Activated naive CD4-positive, alpha-beta T cell treated with Interleukin-2 at 50 U/mL for 16 hours (primary cell): ENCODE data around the gene NTRK3.

Source experiments
- DNase-seq: peaks from one replicate; pipeline ENCODE4 v3.0.0-alpha.2; 2020

NTRK3 gene

DNA sequence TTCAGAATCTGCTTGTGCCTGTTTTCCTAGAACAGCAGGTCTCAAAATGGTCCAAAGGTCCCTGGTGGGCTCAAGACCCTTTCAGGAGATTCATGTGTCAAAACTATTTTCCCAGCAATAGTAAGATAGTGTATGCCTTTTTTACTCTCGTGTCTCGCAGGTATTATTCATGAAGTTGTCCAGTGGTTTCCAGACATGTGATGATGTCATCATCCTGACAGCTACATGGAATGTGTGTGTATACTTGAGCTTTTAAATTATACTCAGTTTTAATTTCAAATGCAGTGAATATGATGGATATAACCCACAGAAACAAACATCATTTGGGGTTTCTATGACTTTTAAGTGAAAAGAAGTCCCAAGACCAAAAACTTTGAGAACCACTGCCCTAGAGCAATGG, 288.6 kb downstream of the NTRK3 start:
- no peak for DNase-seq

DNA sequence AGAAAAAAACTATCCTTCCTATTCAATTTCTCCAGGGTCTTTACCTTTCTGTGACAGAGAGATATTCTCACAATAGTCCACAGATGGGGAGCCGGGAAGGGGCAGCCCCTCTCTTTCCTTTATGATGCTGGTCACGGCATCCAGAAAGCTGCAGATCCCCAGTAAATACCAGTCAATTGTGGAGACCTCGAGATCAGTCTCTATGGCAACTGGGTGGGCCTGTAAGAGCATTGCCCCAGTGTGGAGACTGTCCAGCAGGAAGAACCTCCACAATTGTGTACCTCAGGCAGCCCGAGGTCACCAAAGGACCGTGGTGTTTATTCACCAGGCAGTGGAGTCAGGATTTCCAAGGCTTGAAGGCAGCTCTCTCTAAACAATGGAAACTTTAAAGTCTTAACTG, 291.2 kb downstream of the NTRK3 start:
- DNase-seq, result no peak

DNA sequence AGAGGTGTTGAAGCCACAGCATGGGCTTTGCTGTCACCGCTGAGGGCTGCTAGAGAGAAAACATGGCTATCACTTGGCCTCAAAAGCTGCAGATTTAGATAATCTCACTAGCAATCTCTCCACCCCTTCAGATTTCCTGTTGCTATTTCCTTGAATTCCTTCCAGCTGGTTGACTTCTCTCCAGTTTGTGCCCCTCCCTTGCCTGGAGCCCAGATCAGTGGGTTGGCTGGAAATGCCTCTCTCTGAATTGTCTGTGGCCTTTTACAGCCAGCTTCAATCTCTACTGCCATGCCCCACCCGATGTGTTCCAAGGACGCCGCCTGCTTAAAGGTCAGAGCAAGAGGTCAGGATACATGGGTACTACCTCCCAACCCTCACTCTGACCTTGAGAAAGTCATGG, 294.1 kb downstream of the NTRK3 start:
- no peak for DNase-seq

DNA sequence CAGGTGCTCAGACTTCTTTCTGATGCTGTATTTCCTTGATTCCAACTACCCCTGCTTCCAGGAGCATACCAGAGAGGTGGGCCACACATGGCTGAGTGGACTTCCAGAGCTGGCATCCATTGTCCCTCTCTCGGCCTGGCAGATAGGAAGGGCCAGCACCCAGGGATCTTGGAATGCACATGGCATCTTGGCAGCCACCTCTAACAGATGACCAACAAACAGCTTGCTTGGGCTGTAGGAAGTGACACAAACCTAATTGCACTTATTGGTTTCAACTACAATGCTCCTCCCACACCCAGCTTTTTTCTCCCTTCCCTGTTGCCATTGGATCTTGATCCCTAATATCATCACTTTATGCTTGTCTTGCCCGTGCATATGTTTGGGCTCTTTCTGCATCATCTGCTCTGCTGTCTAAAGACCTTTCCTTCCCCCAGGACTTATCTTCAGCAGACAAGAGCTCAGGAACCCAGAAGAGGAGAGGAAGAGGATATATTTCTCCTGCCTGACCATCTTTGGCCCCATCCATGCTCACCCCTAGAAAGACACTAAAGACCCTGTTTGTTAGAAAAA, 294.6 kb downstream of the NTRK3 start:
- no peak for DNase-seq

DNA sequence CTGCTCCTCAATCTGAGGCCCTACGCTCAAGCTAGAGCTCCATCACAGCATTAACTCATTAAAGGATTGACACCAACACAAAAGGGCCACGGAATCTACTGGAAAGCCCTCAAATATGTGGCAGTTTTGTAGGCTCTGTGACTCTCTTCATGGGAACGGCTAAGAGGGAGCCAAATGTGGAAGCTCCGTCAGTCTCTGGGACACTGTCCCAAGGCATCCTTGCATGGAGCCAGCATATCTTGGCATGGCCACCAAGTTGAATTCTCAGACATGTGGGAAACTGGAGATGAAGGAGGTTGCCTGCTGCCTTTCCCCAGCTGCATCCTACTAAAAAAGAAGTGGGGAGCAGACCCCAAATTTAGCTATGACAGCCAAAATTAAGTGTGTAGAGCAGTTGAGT, 296.9 kb downstream of the NTRK3 start:
- DNase-seq, result no peak

DNA sequence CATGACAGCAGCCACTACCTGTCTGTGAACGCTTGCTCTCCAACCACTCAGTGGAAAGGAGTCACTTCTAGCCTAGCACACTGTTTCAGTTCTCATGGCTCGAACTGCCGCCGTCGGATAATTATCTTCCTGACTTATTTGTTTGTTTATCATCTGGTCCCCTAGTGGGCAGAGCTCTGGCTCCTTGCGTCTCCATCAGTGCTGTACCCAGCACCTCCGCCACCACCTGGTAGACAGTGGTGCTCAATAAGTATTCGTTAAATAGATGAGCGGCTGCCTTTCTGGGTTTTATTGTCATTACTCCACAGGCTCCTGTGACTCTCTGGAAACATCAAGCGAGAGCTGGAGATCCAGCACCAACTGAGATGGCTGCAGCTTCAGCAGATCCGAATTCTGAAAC, 297.5 kb downstream of the NTRK3 start:
- no peak for DNase-seq

DNA sequence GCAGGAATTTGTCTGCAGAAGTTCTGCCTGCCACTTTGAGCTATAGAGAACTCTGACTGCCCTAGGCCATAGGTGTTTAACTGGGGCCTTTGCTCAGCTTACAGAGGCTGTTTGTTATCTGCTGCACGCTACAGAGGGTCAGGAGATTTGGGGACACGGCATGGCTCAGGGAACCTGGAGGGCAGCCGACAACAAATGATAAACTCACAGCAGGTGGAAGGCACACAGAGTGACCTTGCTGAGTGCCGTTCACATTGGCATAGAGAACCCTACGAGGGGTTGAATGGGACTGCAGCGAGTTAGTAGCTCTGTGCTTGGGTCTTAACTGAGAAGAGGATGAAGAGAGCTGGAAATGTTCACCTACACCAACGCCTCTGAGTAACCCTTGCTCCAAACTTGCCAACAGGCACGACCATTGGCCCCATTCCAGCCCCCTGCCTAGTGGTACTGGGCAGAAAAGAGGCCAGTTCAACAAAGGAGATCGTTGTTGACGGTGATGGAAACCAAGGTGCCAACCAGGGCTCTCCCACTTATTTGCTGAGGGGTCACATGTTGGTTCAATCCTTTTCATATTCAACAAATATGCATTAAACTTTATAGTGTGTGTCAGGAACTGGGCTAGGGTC, 301.1 kb downstream of the NTRK3 start:
- no peak for DNase-seq

DNA sequence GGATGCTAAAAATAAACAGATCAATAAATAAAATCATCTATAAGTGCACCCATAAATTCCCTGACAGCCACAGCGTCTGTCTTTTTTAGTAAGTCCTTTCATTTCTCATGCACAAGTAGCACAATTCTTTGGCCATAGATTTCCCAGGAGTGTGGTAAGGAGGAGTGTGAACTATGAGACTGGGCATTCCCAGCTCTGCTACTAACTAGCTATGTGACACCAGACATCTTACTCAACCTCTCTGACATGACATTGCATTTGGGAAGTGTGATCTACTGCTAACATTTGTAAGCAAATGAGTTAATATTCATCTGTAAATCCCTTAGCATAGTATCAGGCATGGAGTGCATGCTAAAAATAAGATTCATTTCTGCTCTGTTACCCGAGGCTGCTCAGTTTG, 301.7 kb downstream of the NTRK3 start:
- no peak for DNase-seq

DNA sequence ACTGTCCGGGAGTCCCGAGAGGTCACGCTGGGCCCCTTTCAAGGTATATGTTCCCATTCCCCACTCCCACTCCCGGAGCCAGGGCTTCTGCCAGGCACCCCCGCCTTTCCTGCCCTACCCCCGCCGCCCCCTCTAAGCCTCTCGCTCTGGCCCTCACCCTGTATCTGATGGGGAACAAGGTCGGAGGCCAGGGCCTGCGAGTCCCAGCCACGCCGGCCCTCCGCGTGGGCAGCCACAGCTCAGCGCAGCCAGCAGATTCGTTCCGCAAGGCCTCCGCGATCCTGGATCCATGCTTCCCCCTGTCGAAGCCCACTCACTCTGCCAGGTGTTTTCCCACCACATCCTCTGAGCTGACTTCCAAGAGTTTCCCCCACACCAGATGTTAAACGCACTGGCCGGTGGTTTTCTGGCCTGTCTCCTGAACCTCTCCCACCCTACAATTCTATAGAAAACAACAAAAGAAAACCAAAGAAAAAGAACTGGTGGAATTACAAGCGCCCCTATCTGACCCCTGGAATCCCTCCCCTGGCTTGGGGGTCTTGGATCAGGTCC, 303.7 kb downstream of the NTRK3 start:
- DNase-seq, result no peak

DNA sequence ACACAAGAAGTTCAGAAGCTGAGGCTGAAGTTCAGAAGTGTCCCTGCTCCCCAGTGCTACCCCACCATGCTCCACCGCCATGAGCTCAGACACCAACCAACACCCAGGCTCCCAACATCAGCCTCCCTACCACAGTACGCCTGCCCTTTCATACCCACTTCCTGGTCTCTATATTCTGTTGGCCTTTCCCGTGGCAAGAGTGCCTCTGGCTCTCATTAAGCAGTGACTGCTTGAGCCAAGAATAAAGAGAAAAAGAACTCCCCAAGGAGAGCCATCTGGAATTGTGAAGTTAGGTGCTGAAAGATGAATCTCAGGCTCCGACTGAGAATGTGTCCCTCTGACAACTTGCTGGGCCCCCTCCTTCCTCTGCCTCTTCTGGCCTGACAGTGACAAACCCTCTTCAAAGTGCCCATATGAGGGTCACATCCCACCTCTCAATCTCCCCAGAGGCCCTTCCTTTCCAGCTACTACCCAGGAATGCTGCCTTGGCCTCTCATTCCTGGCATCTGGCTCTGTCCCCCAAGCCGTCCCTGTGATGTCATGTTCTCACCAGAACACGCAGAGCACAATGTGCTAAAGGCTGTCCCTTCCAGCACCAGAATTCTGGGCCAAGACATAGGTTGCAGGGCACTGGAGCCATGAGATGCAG, 306.8 kb downstream of the NTRK3 start:
- DNase-seq, result no peak

DNA sequence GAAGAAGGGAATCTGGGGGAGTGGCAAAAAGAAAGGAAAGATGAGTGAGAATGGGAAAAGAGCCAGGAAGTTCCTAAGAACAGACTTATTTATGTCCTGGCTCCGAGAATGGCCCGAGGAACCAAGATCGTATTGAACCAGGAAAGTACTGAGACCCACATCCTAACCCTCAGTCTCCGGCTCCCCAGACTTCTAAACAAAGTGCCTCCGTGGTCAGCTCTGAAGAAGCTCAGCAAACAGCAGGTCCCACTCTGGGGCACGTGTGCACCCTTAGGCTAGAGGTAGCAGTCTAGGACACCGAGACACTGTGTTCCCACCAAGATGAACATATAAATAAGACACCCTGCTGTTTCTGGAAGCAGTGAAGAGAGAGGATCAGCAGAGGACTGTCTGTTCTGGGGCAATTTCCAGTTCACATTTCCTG, 307.4 kb downstream of the NTRK3 start:
- DNase-seq, result no peak

DNA sequence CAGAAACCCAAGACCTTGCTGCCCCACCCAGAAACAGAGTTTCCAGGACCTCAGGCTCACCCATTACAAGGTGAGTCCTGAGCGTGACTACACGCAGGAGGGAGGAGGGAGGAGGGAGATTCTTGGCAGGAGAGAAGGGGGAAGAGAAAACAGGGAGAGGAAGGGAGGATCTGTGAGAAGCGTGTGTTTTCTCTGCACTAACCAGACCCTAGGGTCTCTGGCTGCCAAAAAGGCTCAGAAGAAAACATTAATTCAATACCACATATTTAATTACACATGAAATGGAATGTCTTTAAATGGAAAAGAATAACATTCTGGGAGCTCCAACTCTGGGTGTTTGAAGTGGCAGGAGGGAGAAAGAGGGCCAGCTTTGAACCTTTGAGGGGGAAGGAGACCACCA, 309.0 kb downstream of the NTRK3 start:
- DNase-seq, result no peak

DNA sequence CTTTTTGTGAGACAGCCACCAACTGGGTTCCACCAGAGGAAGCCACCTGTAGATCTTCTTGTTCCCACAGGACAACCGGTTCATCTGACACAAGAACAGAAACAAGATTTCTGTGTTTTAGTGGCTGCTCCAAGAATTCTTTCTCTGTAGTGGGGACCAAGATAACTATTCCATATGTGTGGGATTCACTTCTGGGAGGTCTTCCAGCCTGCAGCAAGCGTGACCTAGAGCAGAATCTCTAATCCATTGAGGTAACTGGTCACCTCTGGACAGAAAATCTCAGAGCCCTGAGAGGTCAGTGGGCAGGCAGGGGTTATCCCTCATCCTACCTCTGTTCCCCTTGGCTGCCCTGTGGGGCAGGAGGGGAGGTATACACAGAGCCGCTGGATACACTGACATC, 311.3 kb downstream of the NTRK3 start:
- no peak for DNase-seq

DNA sequence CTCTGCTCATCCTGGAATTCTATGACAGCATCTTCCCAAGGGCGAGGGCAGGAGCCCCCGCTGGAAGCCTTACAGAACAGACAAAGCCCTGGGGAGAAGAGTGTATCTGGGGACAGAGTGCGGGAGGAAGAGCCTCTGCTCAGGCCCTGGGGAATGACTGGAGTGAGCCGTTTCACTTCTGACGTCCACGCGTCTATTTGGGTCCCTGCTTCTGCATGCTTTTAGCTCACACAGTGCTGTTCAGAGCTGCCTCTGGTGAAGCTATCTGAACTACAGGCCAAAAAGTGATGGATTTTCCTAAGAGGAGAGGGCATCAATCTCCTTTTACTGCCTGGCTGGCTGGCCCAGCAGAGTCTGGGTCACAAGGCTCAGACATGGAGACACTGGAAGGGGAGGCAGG, 311.8 kb downstream of the NTRK3 start:
- DNase-seq, result no peak

DNA sequence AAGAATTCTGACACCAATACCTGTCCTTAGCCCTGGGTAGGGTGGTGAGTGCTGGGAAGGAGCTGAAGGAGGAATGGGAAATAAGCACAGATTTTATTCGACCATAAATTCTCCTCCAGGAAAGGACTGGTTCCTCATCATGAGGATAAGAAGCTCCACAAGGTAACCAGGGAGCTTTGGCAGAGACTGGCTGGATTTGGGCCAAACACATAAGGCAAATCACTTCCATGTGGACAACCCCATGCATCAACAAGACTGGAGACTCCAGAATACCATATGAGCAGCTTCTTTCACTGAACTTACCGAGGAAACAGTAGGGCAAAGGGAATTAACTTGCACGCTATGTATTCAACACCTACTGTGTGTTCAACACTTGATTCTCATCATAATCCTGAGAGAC, 312.5 kb downstream of the NTRK3 start:
- no peak for DNase-seq

DNA sequence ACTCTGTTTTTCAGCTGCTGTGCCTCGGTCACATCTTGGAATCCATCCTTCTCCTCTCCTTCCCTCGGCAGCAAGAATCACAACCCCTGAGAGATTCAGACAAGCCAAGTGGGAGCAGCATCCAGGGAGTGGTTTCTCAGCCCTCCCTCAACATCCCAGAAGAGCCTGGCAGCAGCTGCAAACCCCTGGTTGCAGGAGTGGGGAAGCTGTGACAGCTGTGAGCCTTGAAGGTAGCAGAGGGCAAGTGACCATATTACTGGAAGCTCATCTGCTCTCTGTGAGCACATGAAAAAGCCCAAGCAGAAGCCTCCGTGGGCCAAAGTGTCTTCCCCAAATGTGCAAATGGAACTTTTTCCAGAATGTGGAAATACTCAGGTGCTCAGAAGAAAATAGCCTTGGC, 312.9 kb downstream of the NTRK3 start:
- no peak for DNase-seq

DNA sequence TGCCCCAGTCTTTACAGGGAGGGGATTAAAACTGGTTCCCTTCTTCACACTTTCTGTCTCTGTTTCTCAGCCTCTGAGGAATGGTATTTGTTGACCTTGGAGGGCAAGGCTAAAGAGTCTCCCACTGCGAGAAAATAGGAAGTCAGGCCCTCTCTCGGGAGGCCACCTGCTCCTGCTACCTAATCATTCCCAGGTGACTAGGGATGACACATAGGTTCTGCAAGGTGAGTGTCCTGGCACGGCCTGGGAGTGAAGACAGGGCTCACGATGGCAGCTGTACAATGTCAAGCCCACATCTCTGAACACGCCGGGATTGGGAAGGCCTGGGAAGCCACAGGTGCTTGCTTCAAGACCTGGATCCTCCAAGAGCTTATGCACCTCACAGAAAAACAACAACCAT, 314.2 kb downstream of the NTRK3 start:
- no peak for DNase-seq

DNA sequence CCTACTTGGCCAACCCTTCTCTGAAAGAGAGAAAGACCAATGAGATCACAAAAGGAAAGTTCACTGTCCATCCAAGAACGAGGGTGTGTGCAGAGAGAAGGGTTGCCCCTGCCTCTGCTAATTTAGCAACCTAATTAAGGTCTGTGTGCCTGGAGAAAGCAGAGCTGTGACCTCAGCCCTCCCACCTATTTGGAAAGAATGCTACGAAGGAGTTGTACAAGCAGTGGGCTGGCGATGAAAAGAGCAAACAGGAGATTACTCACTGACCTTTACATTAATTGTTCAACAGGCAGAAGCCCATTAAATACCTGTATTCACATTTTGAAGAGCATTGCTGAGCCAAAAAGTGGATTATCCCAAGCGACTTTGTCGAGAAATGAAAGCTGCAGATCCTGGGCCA, 314.9 kb downstream of the NTRK3 start:
- no peak for DNase-seq

DNA sequence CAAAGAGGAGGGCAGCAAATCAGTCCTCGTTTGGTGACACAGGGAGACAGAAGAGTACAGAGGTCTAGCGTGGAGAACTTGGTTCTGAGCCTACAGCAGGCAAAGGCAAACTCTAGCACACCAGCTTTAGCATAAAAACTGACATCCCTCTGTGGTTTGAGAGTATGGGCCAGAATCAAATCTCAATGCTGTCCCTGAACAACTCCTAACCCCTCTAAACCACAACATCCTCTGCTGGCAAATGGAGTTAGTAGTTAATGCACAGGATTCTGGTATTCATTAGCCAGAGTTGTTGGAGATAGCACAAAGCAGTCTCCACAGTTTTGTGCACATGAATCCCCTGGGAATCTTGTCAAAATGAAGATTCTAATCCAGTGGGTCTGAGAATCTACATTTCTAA, 315.8 kb downstream of the NTRK3 start:
- no peak for DNase-seq

DNA sequence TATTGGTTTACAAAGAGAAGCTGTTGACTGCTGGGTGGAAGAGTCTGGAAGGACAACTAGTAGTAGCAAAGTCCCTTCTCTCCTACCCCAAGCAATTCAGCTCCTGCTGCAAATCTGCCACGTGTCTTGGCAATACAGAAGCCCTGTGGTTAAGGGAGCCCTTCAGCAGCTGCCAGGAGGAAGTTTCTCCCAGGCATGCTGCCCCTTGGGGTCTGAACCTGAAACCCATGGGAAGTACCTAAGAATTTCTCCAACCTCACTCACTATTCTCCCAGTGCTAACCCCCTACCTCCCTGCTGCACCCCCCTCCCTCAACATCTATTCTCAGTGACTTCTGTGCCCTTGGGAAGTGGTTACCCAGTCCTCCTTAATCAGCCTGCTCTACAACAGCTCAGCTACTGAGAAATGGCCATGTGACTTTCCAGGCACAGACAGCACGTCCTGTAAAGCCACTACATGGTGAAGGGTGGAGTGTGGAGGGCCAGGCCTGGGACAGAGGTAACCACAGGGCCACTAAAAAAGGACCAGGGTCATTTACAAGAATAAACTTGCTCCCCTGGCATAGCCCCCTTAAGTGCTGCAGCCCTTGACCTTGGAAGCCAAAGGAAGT, 316.6 kb downstream of the NTRK3 start:
- no peak for DNase-seq

DNA sequence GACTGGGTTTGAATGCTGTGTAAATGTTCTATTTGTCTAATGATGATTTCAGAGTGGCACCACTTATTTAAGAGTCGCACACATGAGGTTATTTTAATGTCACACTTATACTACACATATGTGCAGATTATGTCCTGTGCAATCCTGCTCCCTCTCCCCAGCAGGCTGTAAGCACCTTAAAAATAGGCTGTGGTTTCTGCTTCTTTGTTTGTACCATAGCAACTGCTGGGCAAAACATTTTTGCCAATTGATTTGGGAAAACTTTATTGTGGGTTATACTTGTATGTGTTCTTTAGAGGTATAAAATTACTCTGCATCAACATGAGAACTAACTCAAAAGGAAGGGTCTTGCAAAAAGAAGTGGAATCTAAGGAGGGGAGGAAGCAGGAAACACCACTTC, 318.5 kb downstream of the NTRK3 start:
- DNase-seq, result no peak

DNA sequence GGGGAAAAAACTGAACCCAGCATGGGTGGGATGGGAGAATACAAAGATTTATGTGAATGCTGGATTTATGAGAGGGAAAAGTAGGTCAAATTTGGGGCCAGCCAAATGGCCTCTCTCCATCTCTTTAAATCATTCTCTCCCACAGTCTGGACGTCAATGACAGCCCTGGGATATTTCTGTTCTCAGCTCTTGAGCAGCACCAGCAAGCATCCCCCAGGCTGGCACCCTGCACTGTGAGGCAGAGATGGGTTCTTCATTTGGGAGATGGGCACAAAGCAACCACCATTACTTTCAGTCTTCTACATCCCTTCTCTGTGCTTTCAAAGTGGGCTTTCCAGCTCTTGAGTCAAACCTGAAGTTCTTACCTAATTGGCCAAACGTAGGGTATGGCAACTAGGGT, 321.0 kb downstream of the NTRK3 start:
- DNase-seq, result no peak

DNA sequence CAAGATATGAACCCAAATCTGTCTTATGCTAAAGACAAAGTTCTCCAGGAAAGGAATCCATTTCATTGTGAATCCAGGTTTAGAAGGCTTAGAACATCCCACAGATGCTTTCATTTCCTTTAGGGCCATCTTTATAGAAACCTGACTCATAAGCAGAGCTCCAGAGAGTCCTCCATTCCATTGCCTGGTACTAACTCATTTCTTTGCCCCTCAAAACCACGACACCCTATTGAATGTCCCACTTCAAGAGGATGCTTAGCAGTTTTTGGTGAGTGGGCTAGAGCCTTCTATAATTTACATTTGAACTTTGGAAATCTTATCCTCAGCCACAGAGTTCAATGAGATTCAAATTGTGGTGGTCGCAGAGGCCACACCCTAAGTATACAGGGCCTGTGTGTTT, 325.0 kb downstream of the NTRK3 start:
- no peak for DNase-seq

DNA sequence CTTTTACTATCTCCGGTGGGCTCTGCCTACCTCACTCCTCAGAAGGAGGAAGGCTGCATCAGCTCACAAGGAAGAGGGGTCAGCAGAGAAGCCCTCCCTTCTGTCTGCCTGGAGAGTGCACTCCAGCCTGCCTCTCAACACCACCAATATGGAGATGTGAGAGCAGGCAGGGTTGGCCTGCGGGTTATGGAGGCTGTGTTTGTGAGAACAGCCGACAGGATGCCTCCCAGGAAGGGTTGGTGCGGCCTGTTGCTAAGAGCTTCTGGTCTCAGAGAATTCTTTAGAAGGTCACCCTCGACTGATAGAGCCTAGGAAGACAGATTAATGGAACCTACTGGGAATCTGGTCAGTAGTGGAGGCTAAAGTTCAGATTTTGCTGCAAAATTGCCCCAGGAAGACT, 326.1 kb downstream of the NTRK3 start:
- DNase-seq, result no peak
